Lung microvascular endothelial cell (primary cell): ENCODE results near the gene PDIA5. TPM values are rescaled to one million over a fixed set of nuclear protein-coding genes. Genes with fewer than 3 reads are reported as not detected.

Source experiments
- DNase-seq, 2 donors: peaks; one replicate each; pipeline versions ENCODE4 v3.0.0 to v3.0.0-alpha.2; 2010; ENCODE audit warnings: low read depth in 2 of 2
- total RNA-seq: library from RNA; depleted of rRNA; stranded (reverse); fragments of >200 nt; gene quantifications from 2 replicates; pipeline ENCODE4 v1.2.1, GENCODE V29; 2014

PDIA5 gene
- total RNA-seq, 1 donor from 2014 or later: 53.4 TPM

GRCh38 chr3:123071146-123071545, 4.3 kb downstream of the PDIA5 start:
- no peak for DNase-seq

- DNase-seq: no peak
These were observed 4.8 kb downstream of the PDIA5 start for GRCh38 chr3:123071581-123071980.

- DNase-seq: no peak
These were observed 5.3 kb downstream of the PDIA5 start for GRCh38 chr3:123072152-123072551.

GRCh38 chr3:123072564-123072963, 5.7 kb downstream of the PDIA5 start:
- DNase-seq: no peak

DNA sequence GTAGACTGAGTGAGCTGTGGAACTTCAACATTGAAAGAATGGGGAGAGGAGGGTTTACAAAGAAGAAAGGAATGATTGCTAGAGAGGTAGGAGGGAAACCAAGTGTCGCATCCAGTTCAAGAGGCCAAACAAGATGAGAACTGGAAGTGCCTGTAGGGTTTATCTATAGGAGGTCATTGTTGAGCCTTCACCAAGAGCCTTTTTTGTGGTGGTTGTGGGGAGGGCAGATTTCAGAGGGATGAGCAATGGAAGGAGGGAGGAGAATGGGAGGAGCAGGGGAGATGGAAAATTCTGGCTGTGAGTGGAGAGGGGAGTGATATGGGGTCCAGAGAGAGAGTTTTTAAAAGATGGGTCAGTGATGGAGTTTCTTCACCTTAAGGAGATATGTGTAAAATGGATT, 8.5 kb downstream of the PDIA5 start:
- no peak for DNase-seq

GRCh38 chr3:123076112-123076495, 9.3 kb downstream of the PDIA5 start:
- no peak for DNase-seq

- peak in 1 of 2 donors; percentile 80 for DNase-seq
These were observed 9.9 kb downstream of the PDIA5 start for GRCh38 chr3:123076496-123077418.

GRCh38 chr3:123078101-123078500, 11.3 kb downstream of the PDIA5 start:
- no peak for DNase-seq

- no peak for DNase-seq
These were observed 14.2 kb downstream of the PDIA5 start for GRCh38 chr3:123080864-123081562.

- DNase-seq: peak; percentile 30 to 56
These were observed 15.0 kb downstream of the PDIA5 start for GRCh38 chr3:123081718-123082369.

DNA sequence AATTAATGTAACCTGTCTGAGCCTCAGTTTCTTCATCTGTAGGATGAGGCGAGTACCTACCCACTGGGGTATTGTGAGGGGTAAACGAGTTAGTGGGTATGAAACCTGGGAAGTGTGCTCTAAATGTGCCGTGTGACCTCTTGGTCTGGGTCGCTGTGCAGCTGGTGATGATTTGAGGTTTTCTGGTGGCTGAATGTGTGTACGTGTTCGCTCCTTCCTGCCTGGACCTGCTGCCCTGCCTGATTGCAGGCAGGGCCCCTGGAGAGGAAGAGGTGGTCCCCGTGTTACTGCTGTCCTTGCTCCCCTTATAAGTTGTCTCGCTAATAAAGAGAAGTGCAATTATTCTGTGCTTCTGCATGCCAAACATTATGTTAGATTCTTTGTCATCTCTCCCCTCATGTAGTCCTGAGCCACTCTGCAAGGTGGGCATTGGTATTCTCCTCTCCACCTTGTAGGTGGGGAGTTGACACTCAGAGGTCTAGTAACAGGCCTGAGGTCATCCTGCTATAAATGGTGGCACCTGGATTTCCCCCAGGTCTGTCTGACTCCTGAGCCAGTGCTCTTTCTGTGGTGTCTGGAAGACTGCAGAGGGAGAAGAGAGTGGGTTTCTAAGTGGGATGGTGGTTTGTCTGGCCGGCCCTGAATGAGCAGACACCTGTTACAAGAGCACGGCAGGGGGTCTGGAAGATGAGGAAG, 15.7 kb downstream of the PDIA5 start:
- DNase-seq: peak; percentile 90 to 97

GRCh38 chr3:123083383-123084124, 16.7 kb downstream of the PDIA5 start:
- no peak for DNase-seq

DNA sequence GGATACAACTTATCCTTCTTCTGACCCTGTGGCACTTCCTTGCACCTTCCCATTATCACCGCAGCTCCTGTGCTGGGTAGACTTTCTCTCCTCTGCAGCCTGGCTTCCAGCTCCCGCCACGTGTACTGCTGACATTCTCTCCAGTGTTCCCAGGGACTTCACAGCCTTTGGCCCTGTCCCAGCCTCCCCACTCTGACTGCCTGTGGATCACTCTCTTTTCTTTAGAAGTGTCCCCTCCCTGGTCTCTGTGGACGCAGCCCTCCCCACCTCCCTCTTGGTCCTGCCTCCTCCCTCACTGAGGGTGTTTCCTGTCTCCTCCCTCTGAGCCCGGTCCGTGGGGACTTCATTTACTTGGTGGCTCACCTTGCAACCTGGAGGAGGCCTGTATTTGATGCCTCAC, 17.4 kb downstream of the PDIA5 start:
- peak in 1 of 2 donors; percentile 38 for DNase-seq

DNA sequence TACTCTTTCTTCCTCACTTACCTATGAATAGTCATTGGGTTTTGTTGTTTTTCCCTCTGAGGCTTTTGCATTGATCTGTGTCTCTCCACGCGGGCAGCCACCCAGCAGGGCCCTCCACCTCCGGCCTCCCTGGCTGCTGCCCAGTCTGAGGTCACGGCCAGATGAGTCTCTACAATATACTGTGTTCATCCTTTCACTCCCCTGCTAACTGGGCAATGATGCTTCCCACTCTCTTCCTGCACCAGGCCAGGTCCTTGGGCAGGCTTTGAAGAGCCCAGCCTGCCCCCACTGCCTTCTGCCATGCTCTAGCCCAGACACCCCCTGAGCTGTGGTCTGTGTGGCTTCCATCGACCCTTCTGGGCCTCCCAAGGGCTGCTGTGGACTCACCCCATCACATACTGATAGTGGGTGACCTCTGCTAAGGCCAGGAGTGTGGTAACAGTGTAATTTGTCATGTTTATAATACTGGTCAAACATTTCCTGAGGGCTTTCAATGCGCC, 18.0 kb downstream of the PDIA5 start:
- peak; percentile 32 to 58 for DNase-seq

DNA sequence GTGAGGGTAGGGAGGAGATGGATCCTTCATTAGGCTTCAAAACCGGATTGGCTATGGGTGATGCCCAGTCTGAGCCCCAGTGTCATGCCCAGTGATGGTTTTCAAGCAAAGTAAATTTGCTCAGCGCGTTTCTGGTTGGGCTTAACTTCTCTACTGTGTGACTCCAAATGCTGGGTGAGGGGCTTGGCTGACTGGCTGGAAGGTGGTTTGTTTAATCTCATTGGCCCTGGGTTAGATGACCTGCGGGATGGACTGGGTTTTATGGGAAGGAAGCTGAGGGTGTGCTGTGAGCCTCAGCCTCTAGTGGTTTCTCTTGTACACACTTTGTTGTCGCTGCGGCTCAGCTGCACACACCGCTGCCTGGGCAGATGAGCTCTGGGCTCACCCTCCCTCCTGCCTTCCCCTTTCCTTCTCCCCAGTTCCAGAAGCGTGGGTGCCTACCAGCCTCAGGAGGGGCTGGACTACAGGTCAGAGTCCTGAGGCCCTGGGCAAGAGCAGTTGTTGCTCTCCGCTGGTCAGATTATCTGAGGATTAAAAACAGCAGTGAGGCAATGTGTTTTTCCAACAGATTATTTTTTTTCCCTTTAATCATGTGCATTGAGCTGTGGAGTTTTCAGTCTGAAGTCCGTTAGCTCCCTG, 18.6 kb downstream of the PDIA5 start:
- DNase-seq: peak in 1 of 2 donors; percentile 31

GRCh38 chr3:123085932-123086627, 19.3 kb downstream of the PDIA5 start:
- no peak for DNase-seq

- no peak for DNase-seq
These were observed 21.6 kb downstream of the PDIA5 start for GRCh38 chr3:123088387-123088786.

- no peak for DNase-seq
These were observed 22.9 kb downstream of the PDIA5 start for GRCh38 chr3:123089611-123090331.
